ENCODE measurements around the gene ABCC5.

ABCC5 gene

GRCh38 chr3:183907911-183908331, 109.8 kb downstream of the ABCC5 start:
- WGBS, 2 experiments (ENCODE audit: insufficient coverage in 2 of 2): 88% methylated on average over 9 to 12 of the region's 16 CpGs
- H3K27ac ChIP-seq (ENCODE audit: low read depth, low read length, severe bottlenecking): no peak overlapping the region
- H3K4me1 ChIP-seq (ENCODE audit: control insufficient read depth, insufficient read depth, low read length, poor library complexity, severe bottlenecking): no peaks in the 10 kb centered on the region
- no peak overlapping the region for H3K4me3 ChIP-seq (ENCODE audit: extremely low read depth, insufficient read depth, low read length, poor library complexity, severe bottlenecking)
- no peaks in the 10 kb centered on the region for H3K36me3 ChIP-seq (ENCODE audit: control insufficient read depth, insufficient read depth, low read length)
- H3K9me3 ChIP-seq (ENCODE audit: control insufficient read depth, low read length): no peaks in the 10 kb centered on the region

GRCh38 chr3:183907176-183907575, 110.5 kb downstream of the ABCC5 start:
- Histone ChIP-seq H3K9me3 (ENCODE audit: control insufficient read depth, low read length) (no peaks in the 10 kb centered on the region), H3K36me3 (ENCODE audit: control insufficient read depth, insufficient read depth, low read length) (no peaks in the 10 kb centered on the region), H3K4me3 (ENCODE audit: extremely low read depth, insufficient read depth, low read length, poor library complexity, severe bottlenecking) (no peak overlapping the region), H3K27ac (ENCODE audit: low read depth, low read length, severe bottlenecking) (no peak overlapping the region), H3K4me1 (ENCODE audit: control insufficient read depth, insufficient read depth, low read length, poor library complexity, severe bottlenecking) (no peaks in the 10 kb centered on the region)
- WGBS, 2 experiments (ENCODE audit: insufficient coverage in 2 of 2): 52 to 77% methylated on average over 3 to 4 of the region's 6 CpGs

GRCh38 chr3:183906234-183906921, 111.3 kb downstream of the ABCC5 start:
- no peaks in the 10 kb centered on the region for H3K4me1 ChIP-seq (ENCODE audit: control insufficient read depth, insufficient read depth, low read length, poor library complexity, severe bottlenecking)
- H3K27ac ChIP-seq (ENCODE audit: low read depth, low read length, severe bottlenecking): no peak overlapping the region
- no peaks in the 10 kb centered on the region for H3K36me3 ChIP-seq (ENCODE audit: control insufficient read depth, insufficient read depth, low read length)
- no peak overlapping the region for H3K4me3 ChIP-seq (ENCODE audit: extremely low read depth, insufficient read depth, low read length, poor library complexity, severe bottlenecking)
- no peaks in the 10 kb centered on the region for H3K9me3 ChIP-seq (ENCODE audit: control insufficient read depth, low read length)
- WGBS, 2 experiments (ENCODE audit: insufficient coverage in 2 of 2): 89% methylated on average over 9 to 12 of the region's 13 CpGs

- Histone ChIP-seq H3K36me3 (ENCODE audit: control insufficient read depth, insufficient read depth, low read length) (no peaks in the 10 kb centered on the region), H3K9me3 (ENCODE audit: control insufficient read depth, low read length) (no peaks in the 10 kb centered on the region), H3K4me3 (ENCODE audit: extremely low read depth, insufficient read depth, low read length, poor library complexity, severe bottlenecking) (no peak overlapping the region), H3K4me1 (ENCODE audit: control insufficient read depth, insufficient read depth, low read length, poor library complexity, severe bottlenecking) (no peaks in the 10 kb centered on the region), H3K27ac (ENCODE audit: low read depth, low read length, severe bottlenecking) (no peak overlapping the region)
- WGBS, 2 experiments (ENCODE audit: insufficient coverage in 2 of 2): 84% methylated on average over 13 to 14 of the region's 14 CpGs
Observed at GRCh38 chr3:183904833-183905780, 112.6 kb downstream of the ABCC5 start.

GRCh38 chr3:183898028-183898431, 119.7 kb downstream of the ABCC5 start:
- Histone ChIP-seq H3K4me3 (ENCODE audit: extremely low read depth, insufficient read depth, low read length, poor library complexity, severe bottlenecking) (no peak overlapping the region), H3K9me3 (ENCODE audit: control insufficient read depth, low read length) (no peaks in the 10 kb centered on the region), H3K27ac (ENCODE audit: low read depth, low read length, severe bottlenecking) (no peak overlapping the region), H3K36me3 (ENCODE audit: control insufficient read depth, insufficient read depth, low read length) (no peaks in the 10 kb centered on the region), H3K4me1 (ENCODE audit: control insufficient read depth, insufficient read depth, low read length, poor library complexity, severe bottlenecking) (no peaks in the 10 kb centered on the region)
- WGBS, 2 experiments (ENCODE audit: insufficient coverage in 2 of 2): 78 to 79% methylated on average over 10 of the region's 11 CpGs

GRCh38 chr3:183897606-183898005, 120.1 kb downstream of the ABCC5 start:
- 91 to 97% methylated on average over 3 to 4 of the region's 4 CpGs for WGBS, 2 experiments (ENCODE audit: insufficient coverage in 2 of 2)
- Histone ChIP-seq H3K4me1 (ENCODE audit: control insufficient read depth, insufficient read depth, low read length, poor library complexity, severe bottlenecking) (no peaks in the 10 kb centered on the region), H3K27ac (ENCODE audit: low read depth, low read length, severe bottlenecking) (no peak overlapping the region), H3K36me3 (ENCODE audit: control insufficient read depth, insufficient read depth, low read length) (no peaks in the 10 kb centered on the region), H3K9me3 (ENCODE audit: control insufficient read depth, low read length) (no peaks in the 10 kb centered on the region), H3K4me3 (ENCODE audit: extremely low read depth, insufficient read depth, low read length, poor library complexity, severe bottlenecking) (no peak overlapping the region)

- 67% methylated on average over 2 of the region's 2 CpGs; no CpG with 5 or more reads in 1 of the 2 experiments for WGBS, 2 experiments (ENCODE audit: insufficient coverage in 2 of 2)
- no peaks in the 10 kb centered on the region for H3K9me3 ChIP-seq (ENCODE audit: control insufficient read depth, low read length)
- H3K36me3 ChIP-seq (ENCODE audit: control insufficient read depth, insufficient read depth, low read length): no peaks in the 10 kb centered on the region
- H3K4me1 ChIP-seq (ENCODE audit: control insufficient read depth, insufficient read depth, low read length, poor library complexity, severe bottlenecking): no peaks in the 10 kb centered on the region
- no peak overlapping the region for H3K27ac ChIP-seq (ENCODE audit: low read depth, low read length, severe bottlenecking)
- no peak overlapping the region for H3K4me3 ChIP-seq (ENCODE audit: extremely low read depth, insufficient read depth, low read length, poor library complexity, severe bottlenecking)
Observed at GRCh38 chr3:183896610-183897009, 121.1 kb downstream of the ABCC5 start.

GRCh38 chr3:183896184-183896583, 121.5 kb downstream of the ABCC5 start:
- H3K9me3 ChIP-seq (ENCODE audit: control insufficient read depth, low read length): no peaks in the 10 kb centered on the region
- H3K4me1 ChIP-seq (ENCODE audit: control insufficient read depth, insufficient read depth, low read length, poor library complexity, severe bottlenecking): no peaks in the 10 kb centered on the region
- H3K36me3 ChIP-seq (ENCODE audit: control insufficient read depth, insufficient read depth, low read length): no peaks in the 10 kb centered on the region
- no peak overlapping the region for H3K4me3 ChIP-seq (ENCODE audit: extremely low read depth, insufficient read depth, low read length, poor library complexity, severe bottlenecking)
- H3K27ac ChIP-seq (ENCODE audit: low read depth, low read length, severe bottlenecking): no peak overlapping the region
- 90 to 95% methylated on average over 2 to 3 of the region's 3 CpGs for WGBS, 2 experiments (ENCODE audit: insufficient coverage in 2 of 2)

GRCh38 chr3:183895774-183896173, 121.9 kb downstream of the ABCC5 start:
- H3K27ac ChIP-seq (ENCODE audit: low read depth, low read length, severe bottlenecking): no peak overlapping the region
- no peaks in the 10 kb centered on the region for H3K9me3 ChIP-seq (ENCODE audit: control insufficient read depth, low read length)
- no peak overlapping the region for H3K4me3 ChIP-seq (ENCODE audit: extremely low read depth, insufficient read depth, low read length, poor library complexity, severe bottlenecking)
- H3K36me3 ChIP-seq (ENCODE audit: control insufficient read depth, insufficient read depth, low read length): no peaks in the 10 kb centered on the region
- no peaks in the 10 kb centered on the region for H3K4me1 ChIP-seq (ENCODE audit: control insufficient read depth, insufficient read depth, low read length, poor library complexity, severe bottlenecking)
- WGBS, 2 experiments (ENCODE audit: insufficient coverage in 2 of 2): 89 to 95% methylated on average over 4 to 6 of the region's 6 CpGs

GRCh38 chr3:183895296-183895695, 122.4 kb downstream of the ABCC5 start:
- H3K27ac ChIP-seq (ENCODE audit: low read depth, low read length, severe bottlenecking): no peak overlapping the region
- H3K4me3 ChIP-seq (ENCODE audit: extremely low read depth, insufficient read depth, low read length, poor library complexity, severe bottlenecking): no peak overlapping the region
- H3K36me3 ChIP-seq (ENCODE audit: control insufficient read depth, insufficient read depth, low read length): no peaks in the 10 kb centered on the region
- no peaks in the 10 kb centered on the region for H3K4me1 ChIP-seq (ENCODE audit: control insufficient read depth, insufficient read depth, low read length, poor library complexity, severe bottlenecking)
- H3K9me3 ChIP-seq (ENCODE audit: control insufficient read depth, low read length): no peaks in the 10 kb centered on the region
- WGBS, 2 experiments (ENCODE audit: insufficient coverage in 2 of 2): 5 to 100% methylated on average over 1 to 4 of the region's 5 CpGs

Data from mesodermal cell (in vitro differentiated cells).